IMR-90 (cell line): ENCODE results near the gene FRS3.

Experiments
- BHLHE40 ChIP-seq: fragments of 150-350 bp; IDR thresholded peaks from 2 replicates; pipeline ENCODE4 v1.6.1; 2016; ENCODE audit warnings: mild to moderate bottlenecking, low read depth, low read length
- CEBPB ChIP-seq: IDR thresholded peaks from 2 replicates; pipeline ENCODE4 v1.6.1; 2012; ENCODE audit warnings: low read depth, low read length, improper control_type of control experiment
- CHD1 ChIP-seq: IDR thresholded peaks from 2 replicates; pipeline ENCODE4 v1.6.1; 2012; ENCODE audit warnings: low read depth, low read length, improper control_type of control experiment
- CTCF ChIP-seq: conservative IDR thresholded peaks from 2 replicates; pipeline ENCODE4 v1.5.1; 2012; ENCODE audit warnings: mild to moderate bottlenecking, low read depth, low read length, improper control_type of control experiment
- MXI1 ChIP-seq: IDR thresholded peaks from 2 replicates; pipeline ENCODE4 v1.6.1; 2012; ENCODE audit warnings: low read depth, mild to moderate bottlenecking, low read length, moderate library complexity, borderline replicate concordance
- POLR2A ChIP-seq: IDR thresholded peaks from 2 replicates; pipeline ENCODE4 v1.6.1; 2012; ENCODE audit warnings: mild to moderate bottlenecking, low read depth, low read length
- RAD21 ChIP-seq: IDR thresholded peaks from 2 replicates; pipeline ENCODE4 v1.6.1; 2012; ENCODE audit warnings: low read length, improper control_type of control experiment
- RCOR1 ChIP-seq: IDR thresholded peaks from 2 replicates; pipeline ENCODE4 v1.6.1; 2012; ENCODE audit warnings: mild to moderate bottlenecking, low read length, improper control_type of control experiment; ENCODE audit not compliant: insufficient replicate concordance
- RFX5 ChIP-seq: IDR thresholded peaks from 2 replicates; pipeline ENCODE4 v1.8.0; 2012; ENCODE audit warnings: low read depth, mild to moderate bottlenecking, low read length, moderate library complexity
- SMC3 ChIP-seq: fragments of 150-350 bp; IDR thresholded peaks from 2 replicates; pipeline ENCODE4 v1.6.1; 2016; ENCODE audit warnings: low read depth, mild to moderate bottlenecking, antibody characterized with exemption, low read length, moderate library complexity

DNA sequence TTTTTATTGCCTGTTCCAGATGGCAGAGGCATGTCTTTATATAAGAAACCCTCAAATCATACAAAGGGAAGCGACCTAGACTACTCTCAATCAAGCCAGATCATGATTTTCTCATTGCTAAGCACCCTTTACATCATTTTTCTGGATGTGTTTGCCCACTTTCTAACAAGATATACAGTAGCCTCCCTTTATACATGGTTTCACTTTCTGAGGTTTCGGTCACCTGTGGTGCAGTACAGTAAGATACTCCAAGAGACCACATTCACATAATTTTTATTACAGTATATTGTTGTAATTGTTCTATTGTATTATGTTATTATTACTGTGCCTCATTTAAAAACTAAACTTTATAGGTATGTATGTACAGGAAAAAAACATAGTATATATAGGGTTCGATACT, 31.4 kb upstream of the FRS3 start:
- TF ChIP-seq CEBPB (no peak), RAD21 (no peak), POLR2A (no peak), CTCF (no peak), RFX5 (no peak), RCOR1 (no peak), SMC3 (no peak), BHLHE40 (no peak), MXI1 (no peak), CHD1 (no peak)
